ENCODE measurements around the gene UNC5B. TPM values are rescaled to one million over a fixed set of nuclear protein-coding genes. Genes with fewer than 3 reads are reported as not detected.

The UNC5B gene
- polyA plus RNA-seq, 1 experiment, result 8.1 TPM

DNA sequence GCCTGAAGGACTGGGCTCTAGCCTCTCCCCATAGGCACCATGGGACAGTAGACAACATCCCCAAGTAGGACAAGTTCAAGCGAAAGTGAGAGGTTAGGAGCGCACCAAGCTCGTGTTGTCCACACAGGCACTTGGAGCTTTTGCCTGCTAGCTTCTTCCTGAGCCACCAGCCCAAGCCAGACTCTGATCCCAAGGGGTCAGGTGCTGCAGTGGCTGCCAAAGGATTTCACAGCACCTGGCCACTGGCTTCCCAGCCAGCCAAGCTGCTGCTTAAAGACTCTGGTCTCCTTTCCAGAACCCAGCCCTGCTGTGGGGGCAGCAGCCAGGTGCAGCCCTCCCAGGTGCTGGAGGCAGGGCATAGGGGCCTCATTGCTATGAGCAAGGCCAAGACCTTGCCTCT lies 33.0 kb upstream of the UNC5B start:
- DNase-seq (ENCODE audit: low read depth, low spot score), result no peak
- Histone ChIP-seq H3K4me3 (ENCODE audit: low read depth, low read length) (no peak overlapping the region), H3K27me3 (ENCODE audit: control insufficient read depth, insufficient read depth, low read length) (peaks cover 58% of the 10 kb centered on the region), H3K9me3 (ENCODE audit: control insufficient read depth, insufficient read depth, low read length) (no peaks in the 10 kb centered on the region), H3K27ac (ENCODE audit: low read depth, low read length) (no peak overlapping the region)
- POLR2A ChIA-PET, result no interaction called here
- CTCF ChIA-PET, result no interaction called here
- TF ChIP-seq, protein P1, sequence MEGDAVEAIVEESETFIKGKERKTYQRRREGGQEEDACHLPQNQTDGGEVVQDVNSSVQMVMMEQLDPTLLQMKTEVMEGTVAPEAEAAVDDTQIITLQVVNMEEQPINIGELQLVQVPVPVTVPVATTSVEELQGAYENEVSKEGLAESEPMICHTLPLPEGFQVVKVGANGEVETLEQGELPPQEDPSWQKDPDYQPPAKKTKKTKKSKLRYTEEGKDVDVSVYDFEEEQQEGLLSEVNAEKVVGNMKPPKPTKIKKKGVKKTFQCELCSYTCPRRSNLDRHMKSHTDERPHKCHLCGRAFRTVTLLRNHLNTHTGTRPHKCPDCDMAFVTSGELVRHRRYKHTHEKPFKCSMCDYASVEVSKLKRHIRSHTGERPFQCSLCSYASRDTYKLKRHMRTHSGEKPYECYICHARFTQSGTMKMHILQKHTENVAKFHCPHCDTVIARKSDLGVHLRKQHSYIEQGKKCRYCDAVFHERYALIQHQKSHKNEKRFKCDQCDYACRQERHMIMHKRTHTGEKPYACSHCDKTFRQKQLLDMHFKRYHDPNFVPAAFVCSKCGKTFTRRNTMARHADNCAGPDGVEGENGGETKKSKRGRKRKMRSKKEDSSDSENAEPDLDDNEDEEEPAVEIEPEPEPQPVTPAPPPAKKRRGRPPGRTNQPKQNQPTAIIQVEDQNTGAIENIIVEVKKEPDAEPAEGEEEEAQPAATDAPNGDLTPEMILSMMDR (IDR thresholded peaks at IDR 0.05; ENCODE audit: low read depth, low read length), result no peak

DNA sequence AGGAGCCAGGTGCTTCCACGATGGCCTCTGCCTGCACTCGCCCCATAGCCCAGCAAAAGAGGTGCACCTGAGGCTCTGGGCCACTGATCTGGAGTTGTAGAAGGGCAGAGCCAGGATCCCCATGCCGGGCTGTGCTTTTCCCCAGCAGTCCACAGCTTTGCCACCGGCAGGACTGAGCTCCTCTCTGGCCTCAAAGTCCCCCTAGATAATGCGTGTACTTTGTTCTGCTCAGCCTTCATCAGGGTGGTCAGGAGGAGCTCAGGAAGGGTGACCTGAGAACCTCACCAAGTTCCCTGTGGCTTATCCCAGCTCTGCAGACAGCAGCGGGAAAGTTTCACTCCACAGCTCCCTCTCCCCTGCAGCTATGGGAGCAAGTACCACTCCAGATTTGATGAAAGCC lies 27.9 kb upstream of the UNC5B start:
- no peak for DNase-seq (ENCODE audit: low read depth, low spot score)
- CTCF ChIA-PET, result no interaction called here
- POLR2A ChIA-PET, result no interaction called here
- Histone ChIP-seq H3K9me3 (ENCODE audit: control insufficient read depth, insufficient read depth, low read length) (no peaks in the 10 kb centered on the region), H3K27me3 (ENCODE audit: control insufficient read depth, insufficient read depth, low read length) (peaks cover 47% of the 10 kb centered on the region), H3K27ac (ENCODE audit: low read depth, low read length) (no peak overlapping the region), H3K4me3 (ENCODE audit: low read depth, low read length) (no peak overlapping the region)
- TF ChIP-seq, protein P1 (IDR thresholded peaks at IDR 0.05; ENCODE audit: low read depth, low read length), result no peak

DNA sequence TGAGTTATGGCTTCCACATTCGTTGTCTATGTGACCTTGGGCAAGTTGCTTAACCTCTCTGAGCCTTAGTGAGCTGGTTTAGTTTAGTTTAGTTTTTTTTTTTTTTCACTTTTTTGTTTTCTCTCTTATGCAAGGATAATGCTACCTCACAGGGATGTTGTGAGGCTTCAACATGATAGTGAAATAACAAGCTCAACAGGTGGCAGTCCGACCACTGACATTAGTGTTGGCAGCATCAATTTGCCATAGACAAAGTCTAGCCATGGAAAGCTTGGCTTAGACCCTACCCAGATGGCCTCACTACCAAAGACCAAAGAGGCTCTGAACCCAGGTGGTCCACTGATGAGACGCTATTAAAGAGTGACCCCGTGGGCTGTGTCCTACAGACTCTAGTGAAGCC lies 27.2 kb upstream of the UNC5B start:
- Histone ChIP-seq H3K4me3 (ENCODE audit: low read depth, low read length) (no peak overlapping the region), H3K9me3 (ENCODE audit: control insufficient read depth, insufficient read depth, low read length) (no peaks in the 10 kb centered on the region), H3K27me3 (ENCODE audit: control insufficient read depth, insufficient read depth, low read length) (peaks cover 47% of the 10 kb centered on the region), H3K27ac (ENCODE audit: low read depth, low read length) (no peak overlapping the region)
- DNase-seq (ENCODE audit: low read depth, low spot score), result no peak
- ChIA-PET CTCF (interaction anchor here (0.7 kb wide), 1 partner anchor 13 kb away, joined by 3 read pairs; no protein-coding TSS in a partner anchor), POLR2A (no interaction called here)
- TF ChIP-seq, protein P1 (IDR thresholded peaks at IDR 0.05; ENCODE audit: low read depth, low read length), result no peak

DNA sequence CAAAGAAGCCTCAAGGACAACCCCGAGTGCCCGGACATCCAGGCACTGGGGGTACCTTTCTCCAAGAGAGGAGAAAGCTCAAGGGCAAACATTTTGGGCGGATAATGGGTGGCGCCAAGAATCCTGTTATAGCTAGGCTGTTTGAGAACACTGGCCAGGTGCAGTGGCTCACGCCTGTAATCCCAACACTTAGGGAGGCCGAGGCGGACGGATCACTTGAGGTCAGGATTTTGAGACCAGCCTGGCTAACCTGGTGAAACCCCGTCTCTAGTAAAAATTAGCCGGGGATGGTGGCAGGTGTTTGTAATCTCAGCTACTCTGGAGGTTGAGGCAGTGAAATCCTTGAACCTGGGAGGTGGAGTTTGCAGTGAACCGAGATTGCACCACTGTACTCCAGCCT lies 25.2 kb upstream of the UNC5B start:
- no peak for DNase-seq (ENCODE audit: low read depth, low spot score)
- ChIA-PET CTCF (no interaction called here), POLR2A (no interaction called here)
- Histone ChIP-seq H3K27ac (ENCODE audit: low read depth, low read length) (no peak overlapping the region), H3K9me3 (ENCODE audit: control insufficient read depth, insufficient read depth, low read length) (no peaks in the 10 kb centered on the region), H3K27me3 (ENCODE audit: control insufficient read depth, insufficient read depth, low read length) (peaks cover 52% of the 10 kb centered on the region), H3K4me3 (ENCODE audit: low read depth, low read length) (no peak overlapping the region)
- TF ChIP-seq, protein P1 (IDR thresholded peaks at IDR 0.05; ENCODE audit: low read depth, low read length), result no peak

DNA sequence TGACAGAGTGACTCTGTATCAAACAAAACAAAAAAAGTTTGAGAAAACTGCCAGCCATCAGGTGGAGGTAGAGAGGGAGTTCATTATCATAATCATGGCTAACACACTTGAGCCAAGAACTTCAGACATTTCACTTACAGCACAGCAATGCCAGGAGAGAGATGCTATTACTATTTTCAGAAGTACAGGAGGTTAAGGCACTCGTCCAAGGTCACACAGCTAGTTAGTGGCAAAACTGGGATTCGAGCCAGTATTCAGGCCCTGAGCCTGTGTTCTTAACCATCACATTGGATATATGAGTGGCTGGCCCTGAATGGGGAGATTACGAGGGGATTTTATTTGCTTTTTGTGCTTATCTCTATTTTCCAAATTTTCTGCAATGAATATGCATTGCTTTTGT lies 24.8 kb upstream of the UNC5B start:
- ChIA-PET CTCF (no interaction called here), POLR2A (no interaction called here)
- TF ChIP-seq, protein P1 (IDR thresholded peaks at IDR 0.05; ENCODE audit: low read depth, low read length), result no peak
- DNase-seq (ENCODE audit: low read depth, low spot score), result no peak
- H3K27ac ChIP-seq (ENCODE audit: low read depth, low read length), result no peak overlapping the region
- H3K27me3 ChIP-seq (ENCODE audit: control insufficient read depth, insufficient read depth, low read length), result peaks cover 52% of the 10 kb centered on the region
- H3K4me3 ChIP-seq (ENCODE audit: low read depth, low read length), result no peak overlapping the region
- H3K9me3 ChIP-seq (ENCODE audit: control insufficient read depth, insufficient read depth, low read length), result no peaks in the 10 kb centered on the region
